Measurements from ENCODE around the gene DHX38.

Gene DHX38

DNA sequence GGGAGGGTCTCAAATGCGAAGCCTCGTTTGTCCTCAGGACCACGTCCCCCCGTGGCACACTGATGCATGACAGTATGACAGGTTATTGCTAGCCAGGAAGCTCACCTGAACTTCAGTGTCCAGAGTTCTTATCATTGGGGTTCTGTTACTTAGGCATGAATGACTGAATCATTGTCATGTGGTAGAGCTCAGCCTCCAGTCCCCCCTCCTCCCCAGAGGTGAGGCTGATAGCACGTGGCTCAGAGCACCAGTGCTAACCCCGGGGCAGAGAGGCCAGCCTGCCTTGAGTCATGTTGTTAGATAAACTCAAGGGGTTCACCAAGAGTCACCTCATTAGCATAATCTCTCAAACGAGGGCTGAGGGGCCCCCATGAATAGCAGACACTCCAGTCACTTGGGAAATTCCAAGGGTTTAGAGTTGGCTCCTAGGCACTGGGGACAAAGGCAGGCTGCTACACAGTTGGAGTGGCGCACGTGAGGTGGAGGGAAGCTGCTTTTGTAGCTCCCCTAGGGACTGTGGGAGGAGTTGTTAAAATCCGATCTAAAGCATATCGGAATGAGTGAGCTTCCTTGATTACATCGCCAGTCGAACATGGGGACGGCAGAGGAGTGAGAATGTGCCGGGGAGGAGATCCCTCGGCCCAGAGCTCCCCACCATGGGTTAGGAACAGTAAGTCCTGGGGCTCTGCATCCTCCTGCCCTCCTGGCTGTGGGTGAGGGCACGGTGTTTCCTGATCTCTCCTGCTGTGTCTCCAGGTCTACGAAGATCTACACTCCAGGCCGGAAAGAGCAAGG, 18.2 kb downstream of the DHX38 start:
- no peak for TF ChIP-seq FOXP2 (optimal IDR thresholded peaks at IDR 0.05; ENCODE audit: control extremely low read depth, extremely low read length, insufficient read depth)
- TF ChIP-seq EZH2 (IDR thresholded peaks at IDR 0.05) = no peak
- Histone ChIP-seq H3K4me3 (no peak overlapping the region), H3K9me3 (ENCODE audit: low read depth, low read length) (no peaks in the 10 kb centered on the region), H3K9ac (ENCODE audit: insufficient read length) (no peak overlapping the region), H3K36me3 (ENCODE audit: insufficient read depth, low read length) (peaks cover 21% of the 10 kb centered on the region; the same call in 1 of the 2 replicates), H3K27ac (no peak overlapping the region)
- DNase-seq (ENCODE audit: low read depth, low spot score) = no peak

DNA sequence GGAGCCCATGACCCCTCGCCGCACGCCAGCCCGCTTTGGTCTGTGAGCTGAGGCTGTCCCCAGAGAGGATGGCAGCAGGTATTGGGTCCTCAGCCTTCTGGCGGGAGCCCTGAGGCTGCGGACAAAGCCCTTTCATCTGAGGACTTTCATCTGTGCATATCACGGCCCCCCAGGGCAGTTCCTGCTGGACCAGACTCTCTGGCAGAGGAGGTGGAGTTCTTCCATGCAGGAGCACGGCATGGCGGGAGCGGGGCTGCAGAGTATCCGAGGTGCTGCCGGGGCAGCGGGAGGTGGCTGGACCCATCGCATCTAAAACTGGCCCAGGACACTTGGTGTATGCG, 18.8 kb downstream of the DHX38 start:
- Histone ChIP-seq H3K36me3 (ENCODE audit: insufficient read depth, low read length) (peaks cover 21% of the 10 kb centered on the region; the same call in 1 of the 2 replicates), H3K27ac (no peak overlapping the region), H3K9ac (ENCODE audit: insufficient read length) (no peak overlapping the region), H3K9me3 (ENCODE audit: low read depth, low read length) (no peaks in the 10 kb centered on the region), H3K4me3 (no peak overlapping the region)
- DNase-seq (ENCODE audit: low read depth, low spot score) = no peak
- TF ChIP-seq EZH2 (IDR thresholded peaks at IDR 0.05) (no peak), FOXP2 (optimal IDR thresholded peaks at IDR 0.05; ENCODE audit: control extremely low read depth, extremely low read length, insufficient read depth) (no peak), POLR2AphosphoS5 (IDR thresholded peaks at IDR 0.05; ENCODE audit: borderline replicate concordance, low read depth, low read length) (no peak)

- H3K27ac ChIP-seq = no peak overlapping the region
- H3K9me3 ChIP-seq (ENCODE audit: low read depth, low read length) = no peaks in the 10 kb centered on the region
- TF ChIP-seq EZH2 (IDR thresholded peaks at IDR 0.05) (no peak), FOXP2 (optimal IDR thresholded peaks at IDR 0.05; ENCODE audit: control extremely low read depth, extremely low read length, insufficient read depth) (no peak), POLR2AphosphoS5 (IDR thresholded peaks at IDR 0.05; ENCODE audit: borderline replicate concordance, low read depth, low read length) (no peak)
- H3K9ac ChIP-seq (ENCODE audit: insufficient read length) = no peak overlapping the region
- DNase-seq (ENCODE audit: low read depth, low spot score) = no peak
- H3K4me3 ChIP-seq = no peak overlapping the region
- peaks cover 20% of the 10 kb centered on the region; the same call in 1 of the 2 replicates for H3K36me3 ChIP-seq (ENCODE audit: insufficient read depth, low read length)
These were observed 19.4 kb downstream of the DHX38 start for GRCh38 chr16:72112906-72113615.

- Histone ChIP-seq H3K4me3 (no peak overlapping the region), H3K9ac (ENCODE audit: insufficient read length) (no peak overlapping the region), H3K27ac (no peak overlapping the region), H3K9me3 (ENCODE audit: low read depth, low read length) (no peaks in the 10 kb centered on the region), H3K36me3 (ENCODE audit: insufficient read depth, low read length) (peaks cover 16% of the 10 kb centered on the region; the same call in 1 of the 2 replicates)
- no peak for DNase-seq (ENCODE audit: low read depth, low spot score)
- no peak for TF ChIP-seq POLR2AphosphoS5 (IDR thresholded peaks at IDR 0.05; ENCODE audit: borderline replicate concordance, low read depth, low read length)
- TF ChIP-seq FOXP2 (optimal IDR thresholded peaks at IDR 0.05; ENCODE audit: control extremely low read depth, extremely low read length, insufficient read depth) = no peak
- TF ChIP-seq EZH2 (IDR thresholded peaks at IDR 0.05) = no peak
These were observed 19.9 kb downstream of the DHX38 start for GRCh38 chr16:72113616-72113945.

GRCh38 chr16:72120026-72120425, 26.4 kb downstream of the DHX38 start:
- no peaks in the 10 kb centered on the region for H3K9me3 ChIP-seq (ENCODE audit: low read depth, low read length)
- no peaks in the 10 kb centered on the region for H3K36me3 ChIP-seq (ENCODE audit: insufficient read depth, low read length)
- H3K27ac ChIP-seq = no peak overlapping the region
- H3K9ac ChIP-seq (ENCODE audit: insufficient read length) = no peak overlapping the region
- DNase-seq (ENCODE audit: low read depth, low spot score) = no peak
- H3K4me3 ChIP-seq = no peak overlapping the region
- TF ChIP-seq FOXP2 (optimal IDR thresholded peaks at IDR 0.05; ENCODE audit: control extremely low read depth, extremely low read length, insufficient read depth) (no peak), POLR2AphosphoS5 (IDR thresholded peaks at IDR 0.05; ENCODE audit: borderline replicate concordance, low read depth, low read length) (no peak), EZH2 (IDR thresholded peaks at IDR 0.05) (no peak)

DNA sequence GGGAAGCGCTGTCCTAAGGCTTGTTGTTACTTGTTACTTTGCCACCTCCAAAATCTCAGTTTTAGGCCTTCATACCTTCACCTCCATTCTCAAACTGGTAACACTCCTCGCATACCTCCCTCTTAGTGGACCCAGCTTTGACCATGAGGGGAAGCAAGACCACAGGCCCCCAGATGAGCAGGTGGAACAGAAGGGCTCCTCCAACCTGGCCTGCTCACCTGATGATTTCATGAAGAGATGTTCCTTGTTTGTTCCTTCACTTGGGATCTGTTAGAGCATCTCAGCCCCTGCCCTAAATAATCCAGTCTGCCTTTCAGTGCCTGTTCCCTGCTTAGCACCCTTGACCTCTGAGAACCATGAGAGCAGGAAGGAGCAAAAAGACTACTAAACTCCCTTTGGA, 28.7 kb downstream of the DHX38 start:
- DNase-seq (ENCODE audit: low read depth, low spot score) = no peak
- H3K4me3 ChIP-seq = no peak overlapping the region
- H3K9ac ChIP-seq (ENCODE audit: insufficient read length) = no peak overlapping the region
- H3K36me3 ChIP-seq (ENCODE audit: insufficient read depth, low read length) = no peaks in the 10 kb centered on the region
- H3K27ac ChIP-seq = no peak overlapping the region
- no peak for TF ChIP-seq FOXP2 (optimal IDR thresholded peaks at IDR 0.05; ENCODE audit: control extremely low read depth, extremely low read length, insufficient read depth)
- no peak for TF ChIP-seq POLR2AphosphoS5 (IDR thresholded peaks at IDR 0.05; ENCODE audit: borderline replicate concordance, low read depth, low read length)
- H3K9me3 ChIP-seq (ENCODE audit: low read depth, low read length) = no peaks in the 10 kb centered on the region

- Histone ChIP-seq H3K4me3 (no peak overlapping the region), H3K36me3 (ENCODE audit: insufficient read depth, low read length) (no peaks in the 10 kb centered on the region), H3K9ac (ENCODE audit: insufficient read length) (no peak overlapping the region), H3K27ac (no peak overlapping the region), H3K9me3 (ENCODE audit: low read depth, low read length) (no peaks in the 10 kb centered on the region)
- TF ChIP-seq FOXP2 (optimal IDR thresholded peaks at IDR 0.05; ENCODE audit: control extremely low read depth, extremely low read length, insufficient read depth) (no peak), POLR2AphosphoS5 (IDR thresholded peaks at IDR 0.05; ENCODE audit: borderline replicate concordance, low read depth, low read length) (no peak), EZH2 (IDR thresholded peaks at IDR 0.05) (no peak)
- no peak for DNase-seq (ENCODE audit: low read depth, low spot score)
These were observed 29.3 kb downstream of the DHX38 start for GRCh38 chr16:72122916-72123315.

GRCh38 chr16:72123426-72123825, 29.8 kb downstream of the DHX38 start:
- Histone ChIP-seq H3K4me3 (no peak overlapping the region), H3K27ac (no peak overlapping the region), H3K36me3 (ENCODE audit: insufficient read depth, low read length) (no peaks in the 10 kb centered on the region), H3K9me3 (ENCODE audit: low read depth, low read length) (no peaks in the 10 kb centered on the region), H3K9ac (ENCODE audit: insufficient read length) (no peak overlapping the region)
- no peak for TF ChIP-seq FOXP2 (optimal IDR thresholded peaks at IDR 0.05; ENCODE audit: control extremely low read depth, extremely low read length, insufficient read depth)
- DNase-seq (ENCODE audit: low read depth, low spot score) = no peak
